Testis (tissue), 2 donors: ENCODE data around the gene PPM1H.

Experiments used
- POLR2A ChIP-seq: fragments of 450-650 bp; IDR thresholded peaks from one replicate; pipeline ENCODE4 v1.6.1; 2017; ENCODE audit warnings: antibody characterized with exemption, mild to moderate bottlenecking, moderate library complexity
- TF ChIP-seq, protein P1 (sequence below), 3 experiments: fragments of 450-650 bp in 2 of 3; fragments of 200-600 bp in 1 of 3; sonication (generic) in 1 of 3; IDR thresholded peaks; one replicate each; pipeline ENCODE4 v1.5.1; 2016 to 2019; ENCODE audit warnings: antibody characterized with exemption in 3 of 3, mild to moderate bottlenecking in 2 of 3, moderate library complexity in 1 of 3

DNA sequence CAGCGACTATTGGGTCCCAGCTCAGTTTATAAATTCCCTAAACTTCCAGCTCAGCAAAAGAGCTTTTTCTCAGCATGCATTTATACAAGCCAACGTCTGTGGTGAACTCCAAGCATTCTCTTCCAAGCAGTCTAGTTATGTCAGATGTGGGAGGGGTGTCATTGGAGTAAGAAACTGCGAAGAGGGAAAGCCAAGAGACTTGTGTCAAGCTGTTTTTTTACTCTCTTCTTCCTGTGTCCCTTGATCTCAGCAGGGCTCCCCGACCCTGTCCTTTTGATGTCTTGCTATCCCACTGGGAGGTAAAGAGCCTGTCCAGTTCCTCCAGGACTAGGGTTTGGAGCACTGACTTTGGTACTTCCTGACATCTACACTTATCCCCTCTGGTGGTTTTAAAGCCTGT is 69.0 kb downstream of the PPM1H start:
- TF ChIP-seq POLR2A: no peak
- TF ChIP-seq, protein P1, sequence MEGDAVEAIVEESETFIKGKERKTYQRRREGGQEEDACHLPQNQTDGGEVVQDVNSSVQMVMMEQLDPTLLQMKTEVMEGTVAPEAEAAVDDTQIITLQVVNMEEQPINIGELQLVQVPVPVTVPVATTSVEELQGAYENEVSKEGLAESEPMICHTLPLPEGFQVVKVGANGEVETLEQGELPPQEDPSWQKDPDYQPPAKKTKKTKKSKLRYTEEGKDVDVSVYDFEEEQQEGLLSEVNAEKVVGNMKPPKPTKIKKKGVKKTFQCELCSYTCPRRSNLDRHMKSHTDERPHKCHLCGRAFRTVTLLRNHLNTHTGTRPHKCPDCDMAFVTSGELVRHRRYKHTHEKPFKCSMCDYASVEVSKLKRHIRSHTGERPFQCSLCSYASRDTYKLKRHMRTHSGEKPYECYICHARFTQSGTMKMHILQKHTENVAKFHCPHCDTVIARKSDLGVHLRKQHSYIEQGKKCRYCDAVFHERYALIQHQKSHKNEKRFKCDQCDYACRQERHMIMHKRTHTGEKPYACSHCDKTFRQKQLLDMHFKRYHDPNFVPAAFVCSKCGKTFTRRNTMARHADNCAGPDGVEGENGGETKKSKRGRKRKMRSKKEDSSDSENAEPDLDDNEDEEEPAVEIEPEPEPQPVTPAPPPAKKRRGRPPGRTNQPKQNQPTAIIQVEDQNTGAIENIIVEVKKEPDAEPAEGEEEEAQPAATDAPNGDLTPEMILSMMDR (IDR thresholded peaks at IDR 0.05): no peak
